GM08714 (cell line): ENCODE results near the gene KRI1.
"Not testable (repeated sequence)": the region's sequence is repeated elsewhere in the genome, so short reads cannot be mapped to it uniquely, and the experiment has no call there.

Source experiments
- H3K4me3 ChIP-seq: fragments of 200-500 bp; sonication (Bioruptor generic); 2 replicates; pipeline ENCODE4 v1.5.1; 2014; ENCODE audit warnings: mild to moderate bottlenecking, low read length, inconsistent platforms
- ZNF274 ChIP-seq: IDR thresholded peaks from 2 replicates; pipeline ENCODE4 v1.6.1; 2012; ENCODE audit warnings: mild to moderate bottlenecking, low read depth, low read length

The KRI1 gene

GRCh38 chr19:10566658-10567410 is 1.0 kb upstream of the KRI1 start:
- peak overlapping the region; percentile 44; the same call in 1 of the 2 replicates for H3K4me3 ChIP-seq
- no peak for TF ChIP-seq ZNF274

GRCh38 chr19:10566408-10566657 is 523 bp upstream of the KRI1 start:
- peak overlapping the region; percentile 44; the same call in 1 of the 2 replicates for H3K4me3 ChIP-seq
- TF ChIP-seq ZNF274, result no peak

DNA sequence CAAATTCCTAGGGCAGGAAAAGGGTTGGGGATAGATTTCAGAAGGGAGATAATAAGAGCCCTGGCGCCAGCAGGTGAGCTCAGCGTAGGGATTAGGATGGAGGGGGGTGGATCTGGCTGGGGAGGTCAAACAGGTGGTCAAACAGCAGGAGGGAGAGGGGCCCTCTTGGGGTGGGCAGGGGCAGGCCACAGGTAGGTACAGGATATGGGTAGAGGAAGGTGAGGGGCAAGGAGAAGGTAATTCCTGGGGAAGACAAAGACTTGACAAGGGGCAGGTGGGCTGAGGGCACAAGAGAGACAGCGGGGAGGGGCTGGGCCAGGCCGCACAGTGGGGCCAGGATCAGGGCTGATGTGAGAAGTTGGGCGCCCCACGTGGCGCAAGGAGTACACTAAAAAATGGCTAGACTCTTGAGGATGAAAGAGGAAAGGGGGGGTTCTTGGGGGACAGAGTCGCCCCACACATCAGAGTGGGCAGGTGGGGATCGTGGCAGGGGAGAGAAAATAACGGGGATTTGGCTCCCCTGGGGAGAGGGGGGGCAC is 713 bp downstream of the KRI1 start:
- peak overlapping the region; percentile 78 for H3K4me3 ChIP-seq
- no peak for TF ChIP-seq ZNF274

- H3K4me3 ChIP-seq, result no peak overlapping the region
- no peak for TF ChIP-seq ZNF274
Observed at GRCh38 chr19:10562609-10563008, 3.2 kb downstream of the KRI1 start.

DNA sequence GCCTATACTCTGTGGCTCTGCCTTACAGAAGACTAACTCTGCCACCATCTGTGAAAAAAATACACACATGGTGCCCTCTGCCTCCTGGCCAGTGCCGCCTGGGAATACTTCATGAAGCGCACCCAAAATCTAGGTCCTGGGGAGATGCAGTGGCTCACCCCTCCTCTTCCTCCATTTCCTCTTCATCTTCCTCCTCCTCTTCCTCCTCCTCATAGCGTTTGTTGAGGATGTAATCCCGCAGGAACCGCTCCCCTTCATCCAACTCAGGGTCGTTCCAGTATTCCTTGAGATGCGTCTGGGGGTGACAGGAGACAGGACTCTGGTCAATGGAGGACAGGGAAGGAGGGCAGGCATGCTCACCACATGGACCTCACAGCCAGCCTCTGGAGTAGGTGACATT is 5.7 kb downstream of the KRI1 start:
- no peak overlapping the region for H3K4me3 ChIP-seq
- TF ChIP-seq ZNF274, result no peak

GRCh38 chr19:10557603-10558197 is 8.1 kb downstream of the KRI1 start:
- H3K4me3 ChIP-seq, result no peak overlapping the region
- TF ChIP-seq ZNF274, result no peak

- H3K4me3 ChIP-seq, result no peak overlapping the region
- no peak for TF ChIP-seq ZNF274
Observed at GRCh38 chr19:10555610-10555973, 10.2 kb downstream of the KRI1 start.

DNA sequence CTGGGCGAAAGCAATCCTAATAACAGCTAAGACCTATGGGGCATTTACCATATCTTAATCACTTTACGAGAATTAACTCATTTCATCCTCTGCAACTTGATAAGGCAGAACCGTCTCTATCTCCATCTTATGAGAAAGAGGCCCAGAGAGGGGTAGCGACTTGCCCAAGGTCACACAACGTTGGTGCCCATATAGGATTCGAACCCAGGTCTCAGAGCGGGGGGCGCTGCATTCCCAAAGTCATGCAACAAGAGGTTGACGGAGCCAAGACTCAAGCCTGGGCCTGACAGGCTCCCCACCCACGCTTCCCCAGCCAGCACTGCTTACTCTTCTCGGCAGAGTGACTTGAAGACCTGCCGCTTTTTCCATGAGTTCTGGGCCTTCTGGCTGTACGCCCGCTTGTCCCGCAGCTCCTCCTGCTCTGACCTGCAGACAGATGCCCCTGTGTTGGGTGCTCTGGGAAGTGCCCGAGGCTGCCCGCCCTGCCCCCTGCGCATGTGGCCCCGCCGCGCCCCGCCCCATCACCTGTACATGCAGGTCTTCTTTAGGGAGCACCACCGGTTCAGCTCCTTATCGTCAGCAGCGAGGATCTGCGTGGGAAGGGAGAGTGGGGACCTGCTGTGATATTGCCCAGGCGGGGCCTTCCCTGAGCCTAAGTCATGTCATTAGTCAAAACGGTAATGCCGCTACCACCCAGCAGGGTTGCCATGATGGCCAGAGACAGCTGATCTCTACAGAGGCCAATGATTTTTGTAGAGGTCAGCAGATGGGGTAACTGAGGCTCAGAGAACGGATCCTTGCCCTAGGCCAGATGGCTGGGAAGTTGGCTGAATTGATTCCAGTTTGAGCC is 10.8 kb downstream of the KRI1 start:
- no peak for TF ChIP-seq ZNF274
- no peak overlapping the region for H3K4me3 ChIP-seq

DNA sequence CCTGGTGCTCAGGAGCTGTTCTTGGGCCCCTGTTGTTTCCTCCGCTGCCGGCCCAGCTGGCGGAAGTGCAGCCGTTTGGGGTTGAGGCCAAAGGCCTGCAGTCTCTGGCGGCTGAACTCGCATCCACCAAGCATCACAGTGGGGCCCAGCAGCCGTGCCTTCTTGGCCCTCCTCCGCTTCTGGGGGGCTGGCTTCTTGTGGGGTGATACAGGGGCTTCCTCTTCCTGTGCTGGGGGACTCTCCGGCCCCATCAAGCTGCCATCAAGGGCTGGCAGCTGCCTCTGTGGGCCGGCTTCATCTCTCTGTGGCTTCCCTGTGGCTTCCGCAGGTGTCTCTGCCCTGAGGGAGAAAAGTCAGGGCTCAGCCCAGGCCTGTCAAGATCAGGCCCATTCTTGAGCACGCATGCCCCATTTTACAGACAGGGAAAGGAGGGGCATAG is 11.8 kb downstream of the KRI1 start:
- no peak for TF ChIP-seq ZNF274
- H3K4me3 ChIP-seq, result no peak overlapping the region

GRCh38 chr19:10553087-10553667 is 12.6 kb downstream of the KRI1 start:
- H3K4me3 ChIP-seq, result no peak overlapping the region
- TF ChIP-seq ZNF274, result no peak

DNA sequence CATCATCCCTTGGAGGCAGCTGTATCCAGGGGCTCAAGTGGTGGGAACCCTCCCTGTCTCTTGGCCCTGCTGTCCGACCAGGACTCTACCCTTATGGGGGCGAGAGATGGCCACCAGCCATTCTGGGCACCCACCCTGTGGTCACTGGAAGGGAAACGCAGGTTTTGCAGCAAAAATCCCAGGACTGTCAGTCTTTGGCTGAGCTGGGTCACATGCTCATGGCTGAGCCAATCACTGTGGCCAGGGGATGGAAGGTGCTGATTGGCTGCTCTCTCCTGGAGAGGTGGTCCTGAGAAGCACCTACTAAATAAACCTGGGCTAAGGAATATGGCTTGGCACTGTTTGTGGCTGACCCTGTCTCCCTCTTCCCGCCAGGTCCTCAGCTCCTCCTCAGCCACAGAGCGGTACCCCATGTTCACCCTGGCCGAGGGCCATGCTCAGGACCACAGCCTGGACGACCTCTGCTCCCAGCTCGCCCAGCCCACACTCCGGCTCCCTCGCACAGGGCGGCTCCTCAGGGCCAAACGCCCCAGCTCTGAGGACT is 13.2 kb downstream of the KRI1 start:
- no peak overlapping the region for H3K4me3 ChIP-seq
- TF ChIP-seq ZNF274, result no peak

- no peak overlapping the region for H3K4me3 ChIP-seq
Observed at GRCh38 chr19:10551698-10552301, 14.0 kb downstream of the KRI1 start.

DNA sequence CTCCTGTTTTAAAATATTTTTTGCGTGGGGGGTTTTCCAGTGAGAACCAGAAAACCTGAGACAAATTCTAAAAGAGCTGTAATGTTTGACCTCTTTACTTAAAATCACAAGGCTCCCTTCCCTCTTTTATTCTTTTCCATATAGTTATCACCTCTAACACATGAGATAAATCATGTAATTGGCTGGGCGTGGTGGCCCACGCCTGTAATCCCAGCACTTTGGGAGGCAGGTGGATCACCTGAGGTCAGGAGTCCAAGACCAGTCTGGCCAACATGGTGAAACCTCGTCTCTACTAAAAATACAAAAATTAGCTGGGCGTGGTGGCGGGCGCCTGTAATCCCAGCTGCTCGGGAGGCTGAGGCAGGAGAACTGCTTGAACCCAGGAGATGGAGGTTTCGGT is 14.8 kb downstream of the KRI1 start:
- H3K4me3 ChIP-seq, result not testable (repeated sequence)

More at GRCh38 chr19:10551698-10552301, 14.0 kb downstream of the KRI1 start:
- no peak for TF ChIP-seq ZNF274

- TF ChIP-seq ZNF274, result no peak
- H3K4me3 ChIP-seq, result no peak overlapping the region
Observed at GRCh38 chr19:10550336-10550735, 15.5 kb downstream of the KRI1 start.
